ENCODE results near the gene PRR35.

DNA sequence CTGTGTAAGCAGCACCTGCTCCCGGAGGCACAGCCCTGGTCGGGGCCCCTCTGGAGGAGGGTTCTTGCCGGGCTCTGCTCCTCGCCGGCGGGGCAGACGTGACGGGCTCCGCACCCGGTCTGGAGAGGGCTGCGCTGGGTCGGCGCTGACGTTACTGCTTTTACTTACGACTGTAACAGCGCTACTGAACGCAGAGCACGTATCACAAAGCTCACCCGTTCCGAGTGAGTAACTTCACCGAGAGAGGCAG lies 28.4 kb downstream of the PRR35 start:
- TF ChIP-seq, protein P1, sequence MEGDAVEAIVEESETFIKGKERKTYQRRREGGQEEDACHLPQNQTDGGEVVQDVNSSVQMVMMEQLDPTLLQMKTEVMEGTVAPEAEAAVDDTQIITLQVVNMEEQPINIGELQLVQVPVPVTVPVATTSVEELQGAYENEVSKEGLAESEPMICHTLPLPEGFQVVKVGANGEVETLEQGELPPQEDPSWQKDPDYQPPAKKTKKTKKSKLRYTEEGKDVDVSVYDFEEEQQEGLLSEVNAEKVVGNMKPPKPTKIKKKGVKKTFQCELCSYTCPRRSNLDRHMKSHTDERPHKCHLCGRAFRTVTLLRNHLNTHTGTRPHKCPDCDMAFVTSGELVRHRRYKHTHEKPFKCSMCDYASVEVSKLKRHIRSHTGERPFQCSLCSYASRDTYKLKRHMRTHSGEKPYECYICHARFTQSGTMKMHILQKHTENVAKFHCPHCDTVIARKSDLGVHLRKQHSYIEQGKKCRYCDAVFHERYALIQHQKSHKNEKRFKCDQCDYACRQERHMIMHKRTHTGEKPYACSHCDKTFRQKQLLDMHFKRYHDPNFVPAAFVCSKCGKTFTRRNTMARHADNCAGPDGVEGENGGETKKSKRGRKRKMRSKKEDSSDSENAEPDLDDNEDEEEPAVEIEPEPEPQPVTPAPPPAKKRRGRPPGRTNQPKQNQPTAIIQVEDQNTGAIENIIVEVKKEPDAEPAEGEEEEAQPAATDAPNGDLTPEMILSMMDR (IDR thresholded peaks at IDR 0.05) = no peak
- no peak for TF ChIP-seq POLR2A (IDR thresholded peaks at IDR 0.05)
